Prostate gland (tissue), 2 donors: ENCODE measurements around the gene IL3.

Experiments used
- POLR2A ChIP-seq: fragments of 450-650 bp; IDR thresholded peaks from one replicate; pipeline ENCODE4 v1.6.1; 2016; ENCODE audit warnings: antibody characterized with exemption, mild to moderate bottlenecking
- TF ChIP-seq, protein P1 (sequence below), 4 experiments: fragments of 200-600 bp in 2 of 4; fragments of 450-650 bp in 2 of 4; sonication (generic) in 2 of 4; IDR thresholded peaks; 1 replicate in 3 of 4; 2 replicates in 1 of 4; pipeline ENCODE4 v1.5.1; 2016 to 2019; ENCODE audit warnings: antibody characterized with exemption in 4 of 4, mild to moderate bottlenecking in 2 of 4, moderate library complexity in 2 of 4

DNA sequence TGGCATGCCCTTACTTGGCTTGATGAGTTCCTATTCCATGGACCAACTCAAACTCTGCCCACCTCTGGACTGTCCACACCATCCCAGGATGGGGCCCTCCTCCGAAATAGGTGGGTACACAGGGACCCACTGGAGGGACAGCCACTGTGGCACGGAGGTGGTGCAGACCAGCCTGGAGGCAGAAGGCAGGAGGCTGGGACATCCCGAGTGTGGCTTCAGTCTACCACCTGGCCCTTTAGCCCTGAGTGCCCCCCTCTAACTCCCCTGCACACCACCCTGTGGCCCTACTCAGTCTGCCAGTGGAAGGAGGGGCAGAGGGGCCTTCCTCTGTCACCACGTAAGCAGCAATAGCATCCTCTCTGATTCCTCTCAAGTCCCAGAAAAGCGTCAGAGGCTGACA is 3.7 kb downstream of the IL3 start:
- TF ChIP-seq, protein P1, sequence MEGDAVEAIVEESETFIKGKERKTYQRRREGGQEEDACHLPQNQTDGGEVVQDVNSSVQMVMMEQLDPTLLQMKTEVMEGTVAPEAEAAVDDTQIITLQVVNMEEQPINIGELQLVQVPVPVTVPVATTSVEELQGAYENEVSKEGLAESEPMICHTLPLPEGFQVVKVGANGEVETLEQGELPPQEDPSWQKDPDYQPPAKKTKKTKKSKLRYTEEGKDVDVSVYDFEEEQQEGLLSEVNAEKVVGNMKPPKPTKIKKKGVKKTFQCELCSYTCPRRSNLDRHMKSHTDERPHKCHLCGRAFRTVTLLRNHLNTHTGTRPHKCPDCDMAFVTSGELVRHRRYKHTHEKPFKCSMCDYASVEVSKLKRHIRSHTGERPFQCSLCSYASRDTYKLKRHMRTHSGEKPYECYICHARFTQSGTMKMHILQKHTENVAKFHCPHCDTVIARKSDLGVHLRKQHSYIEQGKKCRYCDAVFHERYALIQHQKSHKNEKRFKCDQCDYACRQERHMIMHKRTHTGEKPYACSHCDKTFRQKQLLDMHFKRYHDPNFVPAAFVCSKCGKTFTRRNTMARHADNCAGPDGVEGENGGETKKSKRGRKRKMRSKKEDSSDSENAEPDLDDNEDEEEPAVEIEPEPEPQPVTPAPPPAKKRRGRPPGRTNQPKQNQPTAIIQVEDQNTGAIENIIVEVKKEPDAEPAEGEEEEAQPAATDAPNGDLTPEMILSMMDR (IDR thresholded peaks at IDR 0.05), result no peak
- no peak for TF ChIP-seq POLR2A
